ENCODE results near the gene TAS2R31.
"Not testable (repeated sequence)": the region's sequence is repeated elsewhere in the genome, so short reads cannot be mapped to it uniquely, and the experiment has no call there.

Gene TAS2R31

GRCh38 chr12:11031307-11031706 lies at the start of gene TAS2R31:
Gene TAS2R31, minus strand, starts transcription at chr12:11031407. Its CDS starts 72 bp downstream, at chr12:11031335.
- DNase-seq, result no peak

- DNase-seq, result no peak
These were observed 47.0 kb upstream of the TAS2R31 start for GRCh38 chr12:11078246-11078645.

- DNase-seq, result no peak
These were observed 44.4 kb upstream of the TAS2R31 start for GRCh38 chr12:11075642-11076041.

- no peak for DNase-seq
These were observed 40.2 kb upstream of the TAS2R31 start for GRCh38 chr12:11071414-11071813.

GRCh38 chr12:11070999-11071398 lies 39.8 kb upstream of the TAS2R31 start:
- no peak for DNase-seq

GRCh38 chr12:11069854-11070365 lies 38.7 kb upstream of the TAS2R31 start:
- DNase-seq, result no peak

GRCh38 chr12:11067514-11067913 lies 36.3 kb upstream of the TAS2R31 start:
- no peak for DNase-seq

GRCh38 chr12:11062194-11062593 lies 31.0 kb upstream of the TAS2R31 start, which contains the start of gene TAS2R46:
Gene TAS2R46, minus strand, starts transcription at chr12:11062294. Its CDS starts 0 bp downstream, at chr12:11062294.
- not testable (repeated sequence) for DNase-seq

- no peak for DNase-seq
These were observed 28.6 kb upstream of the TAS2R31 start for GRCh38 chr12:11059784-11060183.

- no peak for DNase-seq
These were observed 27.8 kb upstream of the TAS2R31 start for GRCh38 chr12:11059041-11059440.

- DNase-seq, result no peak
These were observed 24.1 kb upstream of the TAS2R31 start for GRCh38 chr12:11055306-11055705.

- DNase-seq, result not testable (repeated sequence)
These were observed 18.8 kb upstream of the TAS2R31 start for GRCh38 chr12:11049806-11050531.

- DNase-seq, result not testable (repeated sequence)
These were observed 10.2 kb upstream of the TAS2R31 start for GRCh38 chr12:11041366-11041765.

GRCh38 chr12:11040162-11040561 lies 9.0 kb upstream of the TAS2R31 start:
- no peak for DNase-seq

- no peak for DNase-seq
These were observed 8.0 kb upstream of the TAS2R31 start for GRCh38 chr12:11039171-11039570.

GRCh38 chr12:11033959-11034358 lies 2.8 kb upstream of the TAS2R31 start:
- not testable (repeated sequence) for DNase-seq

GRCh38 chr12:11026118-11026517 lies 5.1 kb downstream of the TAS2R31 start:
- DNase-seq, result no peak

- DNase-seq, result no peak
These were observed 7.8 kb downstream of the TAS2R31 start for GRCh38 chr12:11023387-11023786.

GRCh38 chr12:11022520-11022919 lies 8.7 kb downstream of the TAS2R31 start, which contains the start of gene TAS2R19:
Gene TAS2R19, minus strand, starts transcription at chr12:11022620. Its CDS starts 49 bp downstream, at chr12:11022571.
- DNase-seq, result no peak

GRCh38 chr12:11016937-11017336 lies 14.3 kb downstream of the TAS2R31 start:
- DNase-seq, result no peak

GRCh38 chr12:11015775-11016430 lies 15.3 kb downstream of the TAS2R31 start:
- no peak for DNase-seq

GRCh38 chr12:11014234-11014633 lies 17.0 kb downstream of the TAS2R31 start:
- no peak for DNase-seq

GRCh38 chr12:11007608-11008007 lies 23.6 kb downstream of the TAS2R31 start:
- DNase-seq, result no peak

GRCh38 chr12:10998204-10998603 lies 33.0 kb downstream of the TAS2R31 start, which contains the start of gene TAS2R20:
Gene TAS2R20, minus strand, starts transcription at chr12:10998304. Its CDS starts 429 bp downstream, at chr12:10997875.
- DNase-seq, result no peak
